Osteoblast (primary cell): ENCODE data around the gene MFAP3L. TPM values are rescaled to one million over a fixed set of nuclear protein-coding genes. Genes with fewer than 3 reads are reported as not detected.
"Not testable (repeated sequence)": the region's sequence is repeated elsewhere in the genome, so short reads cannot be mapped to it uniquely, and the experiment has no call there.

Experiments
- DNase-seq: peaks from one replicate; pipeline ENCODE4 v3.0.0; 2011; ENCODE audit warnings: low spot score, mixed read lengths; ENCODE audit not compliant: insufficient read length; ENCODE audit errors: missing footprints
- H2AFZ ChIP-seq: 2 replicates; pipeline ENCODE4 v1.6.0; 2011; ENCODE audit warnings: mild to moderate bottlenecking, low read length
- H3K27ac ChIP-seq: 2 replicates; pipeline ENCODE4 v1.5.1; 2011; ENCODE audit warnings: mild to moderate bottlenecking, low read depth, low read length, moderate library complexity
- H3K27me3 ChIP-seq: 2 replicates; pipeline ENCODE4 v1.6.0; 2012; ENCODE audit warnings: mild to moderate bottlenecking, control low read depth, inconsistent platforms, low read length, moderate library complexity; ENCODE audit not compliant: insufficient read depth
- H3K36me3 ChIP-seq: 2 replicates; pipeline ENCODE4 v1.5.1; 2011; ENCODE audit warnings: mild to moderate bottlenecking, low read length, control low read depth, moderate library complexity; ENCODE audit not compliant: insufficient read depth
- H3K4me1 ChIP-seq: 2 replicates; pipeline ENCODE4 v1.5.1; 2011; ENCODE audit warnings: mild to moderate bottlenecking, low read length, control low read depth, moderate library complexity; ENCODE audit not compliant: insufficient read depth
- H3K4me2 ChIP-seq: 2 replicates; pipeline ENCODE4 v1.6.0; 2011; ENCODE audit warnings: mild to moderate bottlenecking, low read length; ENCODE audit not compliant: insufficient read depth
- H3K4me3 ChIP-seq: fragments of 200-600 bp; sonication (generic); 3 replicates; pipeline ENCODE4 v1.5.1; 2012; ENCODE audit warnings: mild to moderate bottlenecking, low read length, inconsistent platforms; ENCODE audit not compliant: insufficient read depth
- H3K79me2 ChIP-seq: 2 replicates; pipeline ENCODE4 v1.6.0; 2012; ENCODE audit warnings: mild to moderate bottlenecking, low read length, control low read depth, inconsistent platforms; ENCODE audit not compliant: insufficient read depth
- H3K9me3 ChIP-seq: 2 replicates; pipeline ENCODE4 v1.5.1; 2011; ENCODE audit warnings: low read depth, low read length, control low read depth
- H4K20me1 ChIP-seq: 2 replicates; pipeline ENCODE4 v1.6.0; 2012; ENCODE audit warnings: mild to moderate bottlenecking, low read length, control low read depth; ENCODE audit not compliant: insufficient read depth
- CTCF ChIP-seq: IDR thresholded peaks from 2 replicates; pipeline ENCODE4 v1.5.1; 2011; ENCODE audit warnings: mild to moderate bottlenecking, low read depth, low read length, moderate library complexity; ENCODE audit errors: extremely low read depth
- total RNA-seq: library from RNA; depleted of rRNA; stranded (reverse); fragments of >200 nt; gene quantifications from 2 replicates; pipeline ENCODE4 v1.2.3, GENCODE V29; 2012

The MFAP3L gene
- total RNA-seq, 1 donor: 7.6 TPM

- Histone ChIP-seq H3K79me2 (no peaks in the 10 kb centered on the region), H3K36me3 (no peaks in the 10 kb centered on the region), H3K4me2 (no peak overlapping the region), H3K4me1 (no peaks in the 10 kb centered on the region), H3K27ac (no peak overlapping the region), H3K9me3 (no peaks in the 10 kb centered on the region), H3K27me3 (no peaks in the 10 kb centered on the region), H3K4me3 (no peak overlapping the region), H2AFZ (no peak overlapping the region), H4K20me1 (no peaks in the 10 kb centered on the region)
- TF ChIP-seq CTCF: no peak
- no peak for DNase-seq
Measured at GRCh38 chr4:170049766-170050165, 23.6 kb upstream of the MFAP3L start.

GRCh38 chr4:170047771-170048354 lies 21.7 kb upstream of the MFAP3L start:
- DNase-seq: peak; percentile 75
- Histone ChIP-seq H3K27ac (no peak overlapping the region), H3K4me1 (no peaks in the 10 kb centered on the region), H3K9me3 (no peaks in the 10 kb centered on the region), H3K27me3 (no peaks in the 10 kb centered on the region), H3K4me3 (no peak overlapping the region), H3K4me2 (no peak overlapping the region), H4K20me1 (no peaks in the 10 kb centered on the region), H2AFZ (no peak overlapping the region), H3K79me2 (no peaks in the 10 kb centered on the region), H3K36me3 (no peaks in the 10 kb centered on the region)
- TF ChIP-seq CTCF: peak; percentile 86

- H3K36me3 ChIP-seq, H3K4me2 ChIP-seq, H4K20me1 ChIP-seq, H3K27me3 ChIP-seq, H2AFZ ChIP-seq, H3K9me3 ChIP-seq, H3K4me1 ChIP-seq, H3K79me2 ChIP-seq, H3K27ac ChIP-seq, H3K4me3 ChIP-seq, DNase-seq: not testable (repeated sequence)
Measured at GRCh38 chr4:170046156-170046555, 20.0 kb upstream of the MFAP3L start.

- H3K79me2 ChIP-seq: no peaks in the 10 kb centered on the region
- no peak for DNase-seq
- H3K9me3 ChIP-seq: no peaks in the 10 kb centered on the region
- no peak for TF ChIP-seq CTCF
- H3K27ac ChIP-seq: no peak overlapping the region
- H4K20me1 ChIP-seq: no peaks in the 10 kb centered on the region
- no peak overlapping the region for H3K4me2 ChIP-seq
- no peak overlapping the region for H2AFZ ChIP-seq
- no peak overlapping the region for H3K4me3 ChIP-seq
- no peaks in the 10 kb centered on the region for H3K4me1 ChIP-seq
- H3K36me3 ChIP-seq: no peaks in the 10 kb centered on the region
- H3K27me3 ChIP-seq: no peaks in the 10 kb centered on the region
Measured at GRCh38 chr4:170040031-170040680, 14.0 kb upstream of the MFAP3L start.
